HG02678 (cell line): Measurements from ENCODE around the gene TBC1D13.
"Not testable (repeated sequence)": the region's sequence is repeated elsewhere in the genome, so short reads cannot be mapped to it uniquely, and the experiment has no call there.

Experiments
- ATAC-seq: cut with Tn5 transposase; IDR thresholded peaks from one replicate; pipeline ENCODE4 v1.9.1; 2021; ENCODE audit warnings: mild to moderate bottlenecking, moderate library complexity; ENCODE audit not compliant: unreplicated experiment

TBC1D13 gene, protein sequence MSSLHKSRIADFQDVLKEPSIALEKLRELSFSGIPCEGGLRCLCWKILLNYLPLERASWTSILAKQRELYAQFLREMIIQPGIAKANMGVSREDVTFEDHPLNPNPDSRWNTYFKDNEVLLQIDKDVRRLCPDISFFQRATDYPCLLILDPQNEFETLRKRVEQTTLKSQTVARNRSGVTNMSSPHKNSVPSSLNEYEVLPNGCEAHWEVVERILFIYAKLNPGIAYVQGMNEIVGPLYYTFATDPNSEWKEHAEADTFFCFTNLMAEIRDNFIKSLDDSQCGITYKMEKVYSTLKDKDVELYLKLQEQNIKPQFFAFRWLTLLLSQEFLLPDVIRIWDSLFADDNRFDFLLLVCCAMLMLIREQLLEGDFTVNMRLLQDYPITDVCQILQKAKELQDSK

GRCh38 chr9:128786681-128787601 is at the start of gene TBC1D13:
Gene TBC1D13 (plus strand): TSS chr9:128787253. CDS start chr9:128787354, 101 bp downstream.
- peak; percentile 92 for ATAC-seq

DNA sequence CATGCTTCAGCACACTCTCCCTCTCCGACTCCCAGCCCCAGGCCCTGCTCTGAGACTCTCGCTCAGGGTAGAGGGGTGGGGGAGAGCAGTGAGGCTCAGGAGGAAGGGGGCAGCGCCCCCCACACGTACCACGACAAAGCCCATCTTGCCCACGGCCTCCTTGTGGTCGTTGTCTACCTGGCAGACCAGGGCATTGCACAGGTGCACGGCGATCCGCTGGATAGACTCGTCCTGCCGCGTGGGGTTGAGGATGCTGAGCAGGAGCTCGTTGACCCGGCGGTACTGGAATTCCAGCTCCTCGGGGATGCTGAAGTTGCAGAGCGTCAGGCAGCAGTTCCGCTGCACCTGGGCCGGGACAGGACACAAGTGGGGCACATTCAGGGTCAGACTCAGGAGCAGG is 44.7 kb upstream of the TBC1D13 start:
- no peak for ATAC-seq

- no peak for ATAC-seq
Observed at GRCh38 chr9:128743421-128743820, 43.6 kb upstream of the TBC1D13 start.

- no peak for ATAC-seq
Observed at GRCh38 chr9:128747241-128747640, 39.8 kb upstream of the TBC1D13 start.

- ATAC-seq, result no peak
Observed at GRCh38 chr9:128750926-128751595, 36.0 kb upstream of the TBC1D13 start.

- ATAC-seq, result no peak
Observed at GRCh38 chr9:128753627-128754026, 33.4 kb upstream of the TBC1D13 start.

GRCh38 chr9:128757602-128758001 is 29.5 kb upstream of the TBC1D13 start:
- no peak for ATAC-seq

DNA sequence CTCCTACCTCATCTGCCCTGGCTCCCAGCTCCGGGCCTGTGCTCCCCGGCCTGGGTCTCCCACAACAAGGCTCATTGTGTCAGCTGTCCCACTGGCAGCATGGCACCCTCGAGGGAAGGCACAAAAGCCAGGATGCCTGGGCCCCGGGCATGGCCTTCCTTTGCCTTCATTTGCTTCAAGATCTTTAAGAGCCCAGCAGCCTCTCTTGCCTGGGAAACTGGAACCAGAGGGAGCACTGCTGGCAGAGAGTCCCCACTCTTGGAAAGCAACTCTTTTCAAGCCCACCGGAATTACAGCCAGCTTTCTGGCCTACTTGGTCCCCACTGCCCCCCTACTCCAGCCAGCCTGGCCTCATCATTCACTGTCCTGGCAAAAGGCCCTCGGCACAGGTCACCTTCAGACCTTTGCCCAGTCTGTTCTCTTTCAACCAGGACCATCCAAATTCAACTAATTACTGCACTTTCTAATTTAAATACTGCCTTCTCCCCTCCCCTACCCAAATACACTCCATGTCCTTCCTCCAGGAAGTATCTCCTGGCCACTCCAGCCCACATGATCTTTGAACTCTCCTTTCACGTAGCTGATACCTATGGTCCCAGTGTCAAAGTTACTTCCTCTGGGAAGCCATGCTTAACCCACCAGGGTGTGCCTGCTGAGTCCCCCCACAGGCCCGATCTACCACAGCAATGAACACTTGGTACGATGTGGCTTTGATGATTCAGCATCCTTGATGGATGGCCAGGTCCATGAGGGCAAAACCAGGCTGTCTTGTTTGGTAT is 24.2 kb upstream of the TBC1D13 start:
- ATAC-seq, result no peak

DNA sequence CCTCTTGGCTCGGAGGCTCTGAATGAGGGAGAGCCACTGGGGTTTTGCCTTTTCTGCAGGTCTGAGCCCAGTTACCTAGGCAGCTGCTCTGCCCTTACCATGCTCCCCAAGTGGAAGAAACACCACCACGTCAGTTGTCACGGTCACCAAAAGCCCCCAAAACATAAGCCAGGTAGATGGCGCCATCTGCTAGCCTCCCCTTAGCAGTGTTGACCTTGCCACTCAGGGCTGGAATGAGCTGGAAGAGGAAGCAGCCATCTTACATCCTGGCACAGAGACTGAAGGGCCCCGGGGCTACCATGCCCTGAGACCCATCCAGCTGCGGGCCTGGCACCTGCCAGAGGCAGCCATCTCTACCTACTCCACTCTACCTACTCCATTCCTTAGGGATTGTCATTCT is 22.7 kb upstream of the TBC1D13 start:
- ATAC-seq, result no peak

DNA sequence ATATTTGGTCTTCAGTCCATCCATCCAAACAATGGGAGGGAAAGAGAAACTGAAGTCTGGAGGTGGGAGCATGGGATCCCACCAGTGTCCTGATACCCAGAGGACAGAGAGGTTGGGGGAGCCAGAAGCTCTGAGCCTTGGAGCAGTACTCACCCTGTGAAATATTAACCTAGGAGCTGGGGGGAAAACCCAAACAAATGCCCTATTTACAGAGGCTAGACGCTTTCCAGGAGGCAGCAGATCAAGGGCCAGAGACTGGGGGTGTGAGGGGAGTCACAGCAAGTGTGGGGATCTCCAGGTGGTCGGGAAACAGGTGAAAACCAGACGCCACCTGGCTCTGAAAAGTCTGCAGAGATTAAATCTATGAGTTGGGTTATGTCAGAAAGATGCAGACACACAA is 21.6 kb upstream of the TBC1D13 start:
- ATAC-seq, result no peak

- ATAC-seq, result no peak
Observed at GRCh38 chr9:128768606-128769005, 18.4 kb upstream of the TBC1D13 start.

GRCh38 chr9:128770286-128771030 is 16.6 kb upstream of the TBC1D13 start:
- no peak for ATAC-seq

DNA sequence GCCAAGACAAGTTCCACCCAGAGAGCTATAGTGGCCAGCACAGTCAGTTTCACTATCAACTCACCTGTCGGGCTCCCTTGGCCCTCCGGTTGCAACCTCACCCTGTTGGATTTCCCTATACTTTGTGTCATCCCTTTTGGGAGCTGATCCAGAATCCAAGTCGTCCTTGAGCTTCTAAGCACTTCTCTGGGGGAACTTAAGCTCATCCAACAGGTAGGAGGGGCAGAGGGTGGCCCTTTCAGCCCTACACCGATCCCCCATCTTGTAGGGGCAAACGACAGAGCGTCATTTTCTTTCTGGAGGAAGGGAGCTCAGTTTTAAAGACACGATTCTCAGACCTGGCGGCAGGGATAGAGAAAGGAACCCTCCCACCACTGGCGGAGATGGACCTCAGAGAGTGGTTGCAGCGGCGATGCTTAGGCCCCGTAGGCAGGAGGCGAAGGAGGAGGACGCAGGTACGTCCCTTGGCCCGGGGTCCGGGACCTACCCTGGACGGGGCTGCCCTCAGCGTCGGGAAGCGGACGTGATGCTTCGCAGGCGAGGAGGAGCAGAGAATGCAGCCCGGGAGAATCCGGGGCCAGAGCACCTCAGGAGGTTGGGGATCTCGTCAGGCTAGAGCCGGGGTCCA is 15.8 kb upstream of the TBC1D13 start:
- ATAC-seq, result peak; percentile 28

DNA sequence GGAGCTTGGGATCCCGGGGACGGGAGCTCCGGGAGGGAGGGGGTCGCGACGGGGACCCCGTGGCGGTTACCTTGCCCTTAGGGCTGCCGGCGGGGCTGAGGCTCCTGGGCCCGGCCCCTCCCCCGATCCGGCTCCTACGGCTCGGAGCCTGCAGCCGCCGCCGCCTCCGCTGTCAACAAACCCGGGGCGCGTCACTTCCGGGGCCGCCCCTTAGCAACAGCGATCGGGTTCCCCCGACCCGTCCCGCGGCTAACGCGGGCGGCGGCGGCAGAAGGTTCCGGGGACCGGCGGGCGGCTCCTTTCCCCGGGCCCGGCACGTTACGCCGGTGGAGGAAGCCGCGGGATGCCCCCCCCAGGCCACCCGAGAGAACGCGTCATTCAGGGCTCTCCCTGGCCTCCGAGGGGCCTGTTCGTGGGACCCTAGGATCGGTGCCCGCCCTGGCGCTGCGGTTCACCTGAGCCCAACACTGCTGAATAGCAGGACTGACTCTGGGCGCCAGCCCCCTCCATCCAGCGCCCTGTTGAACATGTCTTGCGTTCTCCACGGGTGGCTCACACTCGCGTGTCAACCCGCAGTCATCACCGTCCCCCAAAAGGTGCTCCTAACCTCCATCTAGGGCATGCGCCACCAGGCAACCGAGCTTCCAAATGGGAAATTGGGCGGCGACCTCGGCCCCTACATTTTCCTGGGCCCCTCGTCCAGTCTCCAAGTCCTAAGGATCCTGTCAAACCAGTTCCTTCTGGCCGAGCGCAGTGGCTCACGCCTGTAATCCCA is 15.1 kb upstream of the TBC1D13 start, which contains the start of gene ZER1:
Gene ZER1, minus strand, starts transcription at position 183 of the 775 bp plus-strand sequence. CDS start 16,362 bp downstream, outside the sequence.
- ATAC-seq, result peak; percentile 90

DNA sequence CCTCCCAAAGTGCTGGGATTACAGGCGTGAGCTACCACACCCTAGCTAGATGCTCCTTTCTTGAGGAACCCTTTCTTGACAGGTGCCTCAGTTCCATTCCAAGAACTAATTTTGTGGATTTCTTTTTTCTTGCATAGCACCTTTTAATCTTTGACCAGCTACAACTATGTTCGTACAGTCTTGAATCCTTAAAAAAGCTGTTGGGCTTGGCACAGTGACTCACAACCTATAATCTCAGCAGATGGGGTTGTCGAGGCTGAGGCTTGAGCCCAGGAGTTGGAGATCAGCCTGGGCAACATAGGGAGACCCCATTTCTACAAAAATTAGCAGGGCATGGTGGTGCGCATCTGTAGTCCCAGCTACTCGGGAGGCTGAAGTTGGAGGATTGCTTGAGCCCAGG is 14.0 kb upstream of the TBC1D13 start:
- ATAC-seq, result no peak

DNA sequence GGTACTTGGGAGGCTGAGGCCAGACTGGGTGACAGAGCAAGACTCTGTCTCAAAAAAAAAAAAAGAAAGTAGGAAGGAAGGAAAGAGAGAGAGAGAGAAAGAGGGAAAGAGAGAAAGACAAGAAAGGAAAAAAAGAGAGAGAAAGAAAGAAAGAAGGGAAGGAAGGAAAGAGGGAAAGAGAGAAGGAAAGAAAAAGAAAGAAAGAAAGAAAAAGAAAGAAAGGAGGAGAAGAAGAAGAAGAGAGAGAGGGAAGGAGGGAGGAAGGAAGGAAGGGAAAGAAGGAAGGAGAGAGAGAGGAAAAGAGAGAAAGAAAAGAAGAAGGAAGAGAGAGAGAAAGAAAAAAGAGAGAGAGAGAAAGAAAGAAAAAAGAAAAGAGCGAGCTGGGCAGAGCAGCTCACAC is 12.2 kb upstream of the TBC1D13 start:
- no peak for ATAC-seq

DNA sequence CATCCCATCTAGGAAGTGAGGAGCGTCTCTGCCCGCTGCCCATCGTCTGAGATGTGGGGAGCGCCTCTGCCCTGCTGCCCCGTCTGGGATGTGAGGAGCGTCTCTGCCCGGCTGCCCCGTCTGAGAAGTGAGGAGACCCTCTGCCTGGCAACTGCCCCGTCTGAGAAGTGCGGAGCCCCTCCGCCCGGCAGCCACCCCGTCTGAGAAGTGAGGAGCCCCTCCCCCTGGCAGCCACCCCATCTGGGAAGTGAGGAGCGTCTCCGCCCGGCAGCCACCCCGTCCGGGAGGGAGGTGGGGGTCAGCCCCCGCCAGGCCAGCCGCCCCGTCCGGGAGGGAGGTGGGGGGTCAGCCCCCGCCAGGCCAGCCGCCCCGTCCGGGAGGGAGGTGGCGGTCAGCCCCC is 7.0 kb upstream of the TBC1D13 start:
- ATAC-seq, result not testable (repeated sequence)
